DLD1 (cell line): Measurements from ENCODE around the gene KIF11.
"Not testable (repeated sequence)": the region's sequence is repeated elsewhere in the genome, so short reads cannot be mapped to it uniquely, and the experiment has no call there.

Experiments
- in situ Hi-C: cut with HindIII; loops from 2 replicates; pipeline ENCODE4 v1.10.0; 2017; ENCODE audit warnings: low sequenced_read_pairs

Gene KIF11

DNA sequence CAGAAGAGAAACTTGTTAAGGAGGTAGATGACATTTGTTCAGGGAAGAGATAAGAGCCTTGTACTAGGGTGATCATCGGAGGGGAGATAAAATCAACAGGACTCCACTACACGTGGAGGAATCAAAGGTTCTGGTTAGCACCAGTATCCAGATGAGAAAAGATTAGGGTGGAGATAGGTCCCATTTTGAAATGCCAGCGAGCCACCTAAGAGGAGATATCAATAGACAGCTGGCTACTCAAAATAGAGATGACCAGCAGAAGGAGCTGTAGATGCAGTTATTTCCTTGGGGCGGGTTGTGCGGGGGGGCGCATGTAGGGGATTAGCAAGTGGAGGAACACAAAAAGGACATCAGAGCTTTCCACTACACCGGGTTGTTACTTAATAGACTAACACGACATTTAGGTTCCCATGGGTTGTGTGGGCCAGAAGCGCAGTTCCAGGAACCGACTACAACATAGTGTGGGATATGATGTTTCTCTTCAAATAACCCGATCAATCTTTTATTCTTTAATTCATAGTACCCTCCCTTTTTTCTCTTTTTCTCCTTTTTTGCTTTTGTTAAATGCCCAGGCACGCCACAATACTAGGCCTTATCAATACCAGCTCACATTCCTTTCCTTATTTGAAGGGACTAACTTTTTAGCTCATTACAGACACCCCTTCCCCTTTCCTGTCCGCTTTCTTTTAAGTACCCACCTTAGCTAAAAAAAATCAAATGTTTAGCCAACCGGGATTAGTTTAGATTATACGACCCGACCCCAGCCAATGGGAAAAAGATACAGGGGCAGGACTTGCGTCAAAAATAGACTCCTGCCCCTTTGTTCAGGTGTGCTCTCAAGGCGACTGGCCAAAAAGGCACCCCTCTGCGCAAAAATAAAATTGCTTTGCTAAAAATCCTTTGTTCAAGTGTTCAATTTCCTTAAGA lies 2.0 kb upstream of the KIF11 start:
- in situ Hi-C loops = no loop called here

DNA sequence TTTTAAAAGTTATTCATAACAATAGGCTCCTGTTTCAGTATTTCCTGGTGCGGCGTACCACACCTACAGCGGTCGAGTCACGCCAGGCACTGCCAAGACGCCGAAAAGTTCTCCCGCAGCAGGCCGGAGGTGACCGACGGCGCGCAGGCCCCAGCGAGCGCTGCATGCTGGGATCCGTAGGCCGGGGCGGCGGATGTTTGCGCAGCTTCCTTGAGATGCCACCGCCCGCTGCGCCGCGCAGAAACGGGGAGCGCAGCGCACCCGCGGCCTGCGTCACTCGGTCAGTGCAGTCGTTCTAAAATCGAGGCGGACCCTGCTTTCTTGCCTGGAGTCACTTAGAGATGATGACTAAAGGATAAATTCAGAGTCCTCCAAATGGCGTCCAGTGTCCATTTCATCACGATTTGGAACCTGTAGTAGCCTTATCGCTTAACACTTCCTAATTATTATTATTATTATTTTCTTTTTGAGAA lies 1.3 kb upstream of the KIF11 start:
- in situ Hi-C loops = no loop called here

DNA sequence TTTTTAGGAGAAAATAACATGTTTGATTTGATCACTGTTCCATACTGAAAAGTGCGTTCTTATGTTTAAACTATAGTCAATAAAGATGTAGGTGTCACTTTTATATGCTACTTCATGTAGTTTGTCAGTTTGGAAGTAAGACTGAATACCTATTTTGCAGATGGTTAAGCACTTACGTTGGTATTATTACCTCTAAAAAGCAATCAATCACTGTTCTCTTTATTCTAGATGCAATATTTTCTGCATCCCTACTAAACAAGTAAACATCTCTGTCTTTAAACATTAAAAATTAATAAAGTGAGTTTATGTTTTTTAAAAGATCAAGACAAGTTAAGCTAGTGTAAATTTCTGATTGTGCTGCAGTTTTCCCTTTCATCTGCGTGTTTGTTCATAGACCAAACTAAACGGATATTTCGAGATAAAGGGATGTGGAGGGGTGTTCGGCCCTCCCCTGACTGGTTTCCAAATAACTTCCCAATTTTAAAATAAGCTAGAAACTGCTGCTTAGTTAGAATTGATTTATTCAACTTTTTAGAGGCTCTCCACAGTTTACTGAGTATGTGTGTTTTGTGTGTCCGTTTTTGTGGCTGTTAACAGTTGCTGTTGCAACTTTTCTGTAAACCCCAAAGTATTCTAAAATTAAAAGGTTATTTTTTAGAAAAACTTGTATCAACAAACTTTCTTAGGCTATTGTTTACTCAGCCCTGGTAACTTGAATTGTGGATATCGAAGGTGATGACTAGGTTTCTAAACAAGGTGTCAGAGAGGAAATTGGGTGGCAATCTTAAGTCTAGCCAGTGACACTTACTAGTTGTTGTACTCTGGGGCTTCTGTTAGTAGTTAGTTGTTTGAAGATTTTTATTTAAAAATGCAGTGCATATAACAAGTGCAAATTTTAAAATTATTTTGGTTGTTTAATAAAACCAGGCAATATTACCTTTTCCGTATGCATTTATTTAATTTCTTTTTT lies 974 bp downstream of the KIF11 start:
- in situ Hi-C loops = no loop called here

DNA sequence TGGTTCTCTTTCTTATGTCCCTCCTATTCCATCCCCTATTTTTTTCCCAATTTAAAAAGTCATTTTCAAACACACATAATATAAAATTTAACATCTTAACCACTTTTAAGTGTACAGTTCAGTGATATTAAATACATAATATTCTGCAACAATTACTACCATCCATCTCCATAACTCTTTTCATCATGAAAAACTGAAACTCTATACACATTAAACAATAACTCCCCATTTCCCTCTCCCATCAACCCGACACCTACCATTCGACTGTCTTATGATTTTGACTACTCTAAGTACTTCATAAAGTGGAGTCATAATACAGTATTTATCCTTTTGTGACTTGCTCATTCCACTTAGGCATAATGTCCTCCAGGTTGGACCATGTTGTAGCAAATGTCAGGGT lies 2.6 kb downstream of the KIF11 start:
- in situ Hi-C loops = no loop called here

DNA sequence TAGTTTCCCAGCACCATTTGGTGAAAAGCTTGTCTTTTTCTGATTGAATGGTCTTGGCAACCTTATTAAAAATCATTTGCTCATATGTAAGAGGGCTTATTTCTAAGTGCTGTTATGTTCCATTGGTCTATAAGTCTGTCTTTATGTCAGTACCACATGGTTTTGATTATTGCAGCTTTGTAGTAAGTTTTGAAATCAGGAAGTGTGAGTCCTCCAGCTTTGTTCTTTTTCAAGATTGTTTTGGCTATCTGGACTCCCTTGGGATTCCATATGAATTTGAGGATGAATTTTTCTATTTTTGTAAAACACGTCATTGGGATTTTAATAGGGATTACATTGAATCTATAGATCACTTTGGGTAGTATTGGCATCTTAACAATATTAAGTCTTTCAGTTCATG lies 5.4 kb downstream of the KIF11 start:
- in situ Hi-C loops = no loop called here

DNA sequence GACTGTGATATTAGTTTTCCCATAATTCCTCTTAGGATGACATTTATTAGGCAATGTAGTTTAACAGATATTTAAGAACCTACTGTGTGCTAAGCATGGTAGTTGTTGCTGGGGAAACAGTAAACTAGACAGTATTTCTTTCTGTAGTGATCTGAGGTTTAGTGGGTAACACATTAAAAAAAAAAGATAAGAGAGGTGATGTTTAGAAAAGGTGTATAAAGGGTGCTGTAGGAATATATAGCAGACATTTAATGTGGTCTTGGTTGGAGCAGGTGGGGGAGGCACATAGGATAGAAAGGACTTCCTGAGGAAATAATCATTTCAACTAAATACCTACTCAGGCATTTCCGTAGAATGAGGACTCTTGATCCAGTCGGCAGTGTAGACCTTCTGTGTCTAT lies 11.9 kb downstream of the KIF11 start:
- in situ Hi-C loops = no loop called here

DNA sequence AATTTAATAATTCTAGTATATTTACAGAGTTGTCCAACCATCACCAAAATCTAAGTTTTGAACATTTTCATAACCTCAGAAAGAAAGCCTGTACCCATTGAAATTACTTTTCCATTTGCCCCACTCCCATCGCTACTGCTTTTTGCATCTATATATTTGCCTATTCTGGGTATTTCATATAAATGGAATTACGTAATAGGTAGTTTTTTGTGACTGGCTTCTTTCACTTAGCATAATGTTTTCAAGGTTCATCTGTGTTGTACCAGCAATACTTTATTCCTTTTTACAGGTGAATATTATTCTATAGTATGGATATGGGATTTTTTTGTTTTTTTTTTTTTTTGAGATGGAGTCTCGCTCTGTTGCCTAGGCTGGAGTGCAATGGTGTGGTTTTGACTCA lies 22.6 kb downstream of the KIF11 start:
- in situ Hi-C loops = no loop called here

DNA sequence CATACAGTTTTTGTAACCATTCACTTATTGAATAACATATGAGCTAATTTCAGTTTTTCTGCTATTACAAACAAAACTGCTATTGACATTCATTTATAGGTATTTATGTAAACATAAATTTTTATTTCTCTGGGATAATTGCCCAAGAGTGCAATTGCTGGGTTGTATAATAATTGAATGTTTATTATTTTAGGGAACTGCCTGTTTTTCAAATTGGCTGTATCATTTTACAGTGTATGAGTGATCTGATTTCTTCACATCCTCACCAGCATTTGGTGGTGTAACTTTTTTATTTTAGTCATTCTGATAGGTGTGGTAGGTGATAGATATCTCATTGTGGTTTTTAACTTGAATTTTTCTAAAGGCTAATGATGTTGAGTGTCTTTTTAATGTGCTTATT lies 26.4 kb downstream of the KIF11 start:
- in situ Hi-C loops = no loop called here

DNA sequence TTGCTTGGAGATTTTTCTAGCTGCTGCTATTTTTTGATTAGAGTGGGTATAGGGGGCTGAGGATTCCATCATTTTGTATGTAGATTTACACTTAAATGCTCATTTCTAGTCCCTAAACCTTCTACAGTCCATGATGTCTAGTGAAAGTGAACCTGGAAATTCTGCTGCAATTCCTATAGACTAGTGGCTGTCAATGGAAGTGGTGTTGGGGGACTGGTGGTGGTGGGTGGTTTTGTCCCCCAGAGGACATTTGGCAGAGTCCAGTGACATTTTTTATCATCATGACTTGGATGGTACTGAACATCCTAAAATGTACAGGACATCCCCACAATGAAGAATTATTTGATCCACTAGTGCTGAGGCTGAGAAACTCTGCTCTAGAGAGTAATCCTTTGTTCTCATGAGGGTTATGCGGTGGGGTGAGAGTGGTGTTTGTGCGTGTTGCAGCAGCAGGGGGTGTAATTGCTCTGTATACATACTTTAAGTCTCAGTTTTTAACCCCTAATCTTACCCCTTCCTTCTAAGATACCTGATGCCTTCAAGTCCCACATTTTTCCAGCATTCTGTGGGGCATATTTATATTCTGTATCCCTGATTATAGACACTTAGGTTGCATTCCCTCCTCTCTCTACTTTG lies 35.0 kb downstream of the KIF11 start:
- in situ Hi-C loops = no loop called here

DNA sequence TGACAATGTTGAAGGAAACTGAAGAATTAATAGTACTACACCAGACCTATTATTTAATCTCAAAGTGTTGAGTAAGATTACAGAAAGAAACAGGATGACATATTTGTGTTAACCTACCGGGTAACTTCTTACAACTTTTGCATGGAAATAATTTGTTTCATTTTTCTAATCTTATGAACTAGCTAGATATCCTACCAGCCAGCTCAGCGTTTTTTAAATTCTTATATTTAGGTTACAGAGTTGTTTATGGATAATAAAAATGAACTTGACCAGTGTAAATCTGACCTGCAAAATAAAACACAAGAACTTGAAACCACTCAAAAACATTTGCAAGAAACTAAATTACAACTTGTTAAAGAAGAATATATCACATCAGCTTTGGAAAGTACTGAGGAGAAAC lies 37.0 kb downstream of the KIF11 start:
- in situ Hi-C loops = no loop called here

DNA sequence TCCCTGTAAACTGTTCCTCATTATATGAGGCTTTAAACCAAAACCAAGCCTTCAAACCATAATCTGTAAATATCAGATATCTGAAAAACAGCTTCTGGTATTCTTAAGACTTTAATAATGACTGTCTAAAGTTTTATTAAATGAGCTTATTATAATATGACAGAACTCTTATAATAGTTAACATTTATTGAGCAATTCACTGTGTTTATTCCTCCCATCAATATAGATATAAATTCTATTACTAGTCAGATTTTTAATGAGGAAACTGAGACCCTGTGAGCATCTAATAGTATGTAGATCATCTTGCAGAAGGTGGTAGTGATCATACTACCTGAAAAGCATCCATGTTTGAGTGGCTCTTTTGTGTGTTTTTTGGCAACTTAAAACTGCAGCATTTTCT lies 45.1 kb downstream of the KIF11 start:
- in situ Hi-C loops = no loop called here

DNA sequence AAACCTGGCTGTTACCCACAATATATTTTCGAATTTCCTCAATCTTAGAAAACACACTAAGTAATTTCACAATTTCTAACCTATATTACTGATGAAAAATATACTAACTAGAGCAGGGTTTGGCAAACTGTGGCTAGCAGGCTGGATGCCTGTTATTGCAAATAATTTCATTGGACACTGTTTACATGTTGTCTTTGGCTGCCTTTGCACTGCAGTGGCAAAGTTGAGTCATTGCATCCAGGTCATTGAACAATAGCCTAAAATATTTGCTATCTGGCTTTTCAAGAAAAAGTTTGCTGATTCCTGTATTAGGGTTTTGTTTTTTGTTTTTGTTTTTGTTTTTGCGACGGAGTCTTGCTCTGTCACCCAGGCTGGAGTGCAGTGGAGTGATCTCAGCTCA lies 47.2 kb downstream of the KIF11 start:
- in situ Hi-C loops = no loop called here

DNA sequence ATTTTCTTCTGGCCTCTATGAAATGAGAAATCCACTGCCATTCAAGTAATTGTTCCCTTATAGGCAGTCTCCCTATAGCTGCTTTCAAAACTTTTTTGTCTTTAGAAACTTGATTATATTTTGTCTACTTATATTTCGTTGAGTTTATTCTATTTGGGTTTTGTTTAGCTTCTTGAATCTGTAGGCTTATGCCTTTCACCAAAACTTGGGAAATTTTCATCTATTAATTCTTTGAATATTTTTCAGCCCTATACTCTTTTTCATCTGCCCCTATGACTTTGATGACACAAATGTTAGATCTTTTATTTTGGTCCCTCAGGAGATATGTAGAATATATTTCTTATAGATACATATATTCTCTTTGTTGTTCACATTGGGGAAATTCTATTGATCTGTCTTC lies 48.6 kb downstream of the KIF11 start:
- in situ Hi-C loops = no loop called here

DNA sequence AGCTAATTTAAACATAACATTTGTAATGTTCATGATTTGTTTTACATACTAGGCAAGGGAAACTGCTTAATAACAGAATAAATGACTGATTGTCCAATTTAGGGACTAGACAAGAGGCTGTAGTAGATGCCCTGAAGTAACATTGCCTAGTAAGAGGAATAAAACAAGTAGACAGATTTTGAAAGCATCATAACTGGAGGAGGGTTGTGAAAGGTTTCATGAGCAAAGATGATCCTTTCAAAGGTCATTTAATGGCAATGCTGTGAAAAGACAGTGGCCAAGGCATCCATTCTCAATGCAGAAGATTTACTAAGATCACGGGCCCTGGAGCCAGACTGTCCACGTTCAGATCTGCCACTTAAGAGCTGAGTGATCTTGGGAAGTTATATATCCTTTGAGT lies 52.0 kb downstream of the KIF11 start:
- in situ Hi-C loops = no loop called here

DNA sequence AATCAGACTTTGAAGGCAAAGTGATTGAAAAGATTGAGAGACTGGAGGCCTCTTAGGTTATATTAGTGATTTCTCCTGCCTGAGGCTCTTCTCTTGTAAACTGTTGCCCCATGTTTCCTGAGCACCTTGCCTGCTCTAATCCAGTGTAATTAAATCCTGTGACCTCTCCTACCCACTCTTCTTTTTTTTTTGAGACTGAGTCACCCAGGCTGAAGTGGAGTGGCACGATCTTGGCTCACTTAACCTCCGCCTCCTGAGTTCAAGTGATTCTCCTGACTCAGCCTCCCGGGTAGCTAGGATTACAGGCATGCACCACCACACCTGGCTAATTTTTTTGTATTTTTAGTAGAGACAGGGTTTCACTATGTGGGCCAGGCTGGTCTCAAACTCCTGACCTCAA lies 57.9 kb downstream of the KIF11 start:
- in situ Hi-C loops = not testable (repeated sequence)

DNA sequence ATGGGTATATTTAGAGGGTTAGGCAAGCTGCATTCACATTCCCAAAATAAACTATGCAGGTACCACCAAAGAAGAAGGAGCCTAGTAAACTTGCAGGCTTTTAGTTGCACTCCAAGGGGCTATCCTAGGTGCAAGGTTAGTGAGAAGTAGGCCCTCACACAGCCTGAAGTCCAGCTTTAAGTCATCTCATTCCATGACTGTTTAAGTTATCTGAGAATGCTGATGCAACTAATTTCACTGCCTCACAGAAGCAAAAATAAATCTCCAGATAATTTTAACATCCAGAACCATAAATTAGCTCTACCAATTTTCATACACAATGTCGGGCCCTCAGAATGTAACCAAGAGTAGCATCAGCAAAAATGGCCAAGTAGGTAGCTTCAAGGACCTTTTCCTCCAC lies 62.5 kb downstream of the KIF11 start:
- in situ Hi-C loops = no loop called here

DNA sequence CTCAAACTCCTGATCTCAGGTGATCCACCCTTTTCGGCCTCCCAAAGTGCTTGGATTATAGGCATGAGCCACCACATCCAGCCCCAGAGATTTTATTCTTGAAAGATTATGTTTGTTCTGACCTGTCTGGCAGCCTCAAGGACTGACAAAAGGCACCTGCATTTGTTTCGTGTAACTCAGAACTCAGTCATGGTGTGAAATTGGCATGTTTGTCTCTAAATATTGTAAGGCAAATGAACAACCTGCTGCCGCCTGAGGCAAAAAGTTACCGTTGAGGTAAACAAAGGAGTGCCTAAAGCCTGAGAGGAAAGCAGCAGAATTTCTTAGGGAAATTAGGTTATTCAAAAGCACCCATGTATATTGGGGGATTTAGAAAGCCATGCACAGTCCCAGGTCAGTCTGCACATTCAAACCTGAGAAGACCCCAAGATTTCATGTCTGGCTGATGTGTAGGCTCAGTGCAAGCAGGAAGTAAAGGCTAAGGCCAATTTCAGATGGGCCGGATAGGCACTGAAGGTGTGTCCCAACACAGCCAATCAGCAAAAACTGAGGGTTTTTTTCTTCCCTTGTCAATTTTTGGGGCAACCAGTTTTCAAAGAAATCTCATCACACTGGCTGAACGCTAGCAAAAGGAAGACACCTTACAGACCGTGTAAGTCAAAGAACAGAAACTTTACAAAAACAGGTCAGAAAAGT lies 63.5 kb downstream of the KIF11 start:
- in situ Hi-C loops = no loop called here

DNA sequence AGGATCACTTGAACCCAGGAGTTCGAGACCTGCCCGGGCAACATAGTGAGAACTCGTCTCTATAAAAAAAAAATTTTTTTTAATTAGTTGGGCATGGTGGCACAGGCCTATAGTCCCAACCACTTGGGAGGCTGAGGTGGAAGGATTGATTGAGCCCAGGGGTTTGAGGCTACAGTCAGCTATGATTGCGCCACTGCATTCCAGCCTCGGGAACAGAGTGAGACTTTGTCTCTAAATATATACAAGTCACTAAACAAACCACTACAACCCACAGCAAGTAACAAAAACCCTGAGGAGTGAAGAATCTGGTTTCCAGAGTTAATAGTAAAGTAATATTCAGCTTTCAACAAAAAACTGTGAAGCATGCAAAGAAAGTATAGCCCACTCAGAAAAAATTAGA lies 64.1 kb downstream of the KIF11 start:
- in situ Hi-C loops = no loop called here

DNA sequence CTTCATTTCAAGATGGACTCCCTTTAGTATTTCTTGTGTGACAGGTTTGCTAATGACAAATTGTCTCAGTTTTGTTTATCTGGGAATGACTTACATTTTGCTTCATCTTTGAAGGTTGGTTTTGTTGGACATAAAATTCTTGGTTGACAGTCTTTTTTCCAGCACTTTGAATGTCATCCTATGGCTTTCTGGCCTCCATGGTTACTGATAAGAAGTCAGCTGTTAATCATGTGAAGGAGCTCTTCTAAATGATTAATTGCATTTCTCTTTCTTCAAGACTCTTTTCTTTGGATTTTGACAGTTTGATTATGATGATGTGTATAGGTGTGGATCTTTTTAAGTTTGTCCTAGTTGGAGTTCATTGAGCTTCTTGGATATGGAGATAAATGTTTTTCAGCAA lies 69.9 kb downstream of the KIF11 start:
- in situ Hi-C loops = no loop called here

DNA sequence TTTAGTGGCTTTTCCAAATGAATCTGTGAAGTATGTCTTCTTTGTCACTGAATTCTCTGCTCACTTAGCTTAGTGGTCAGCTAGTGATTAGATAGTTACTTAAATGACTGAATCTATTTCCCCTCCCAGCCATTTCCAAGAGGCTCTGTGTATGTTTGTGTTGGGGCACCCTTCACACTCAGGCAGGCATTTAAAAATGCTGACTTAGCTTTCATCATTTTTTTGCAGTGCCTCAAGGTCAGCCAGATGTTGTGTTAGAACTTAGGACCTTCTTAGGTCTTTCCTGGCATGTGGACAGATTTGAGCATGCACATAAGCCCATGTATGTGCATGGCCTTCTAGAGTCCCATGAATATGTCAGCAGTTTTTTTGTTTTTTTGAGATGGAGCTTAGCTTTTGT lies 71.4 kb downstream of the KIF11 start:
- in situ Hi-C loops = no loop called here

DNA sequence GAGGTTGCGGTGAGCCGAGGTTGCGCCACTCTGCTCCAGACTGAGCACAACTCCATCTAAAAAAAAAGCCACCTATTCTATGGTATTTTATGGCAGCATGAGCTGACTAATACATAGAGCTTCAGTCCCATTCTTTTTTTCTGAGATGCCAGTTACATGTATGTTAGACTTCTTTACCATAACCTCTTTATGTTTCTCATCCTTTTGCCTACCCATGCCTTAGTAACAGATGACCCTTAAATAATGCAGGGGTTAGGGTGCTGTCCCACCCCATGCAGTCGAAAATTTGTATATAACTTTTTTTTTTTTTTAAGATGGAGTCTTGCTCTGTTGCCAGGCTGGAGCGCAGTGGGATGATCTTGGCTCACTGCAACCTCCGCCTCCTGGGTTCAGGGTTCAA lies 74.1 kb downstream of the KIF11 start:
- in situ Hi-C loops = no loop called here
